A172 (cell line): Measurements from ENCODE around the gene EIF2AK3. TPM values are rescaled to one million over a fixed set of nuclear protein-coding genes. Genes with fewer than 3 reads are reported as not detected.

Source experiments
- DNase-seq: peaks from one replicate; pipeline ENCODE4 v3.0.0-alpha.2; 2015; ENCODE audit warnings: low spot score
- total RNA-seq: library from RNA; depleted of rRNA; stranded (reverse); fragments of >200 nt; shearing (Covaris generic); gene quantifications from 2 replicates; pipeline ENCODE4 v1.2.3, GENCODE V29; 2014; rRNA removed

EIF2AK3 gene
- total RNA-seq, 1 experiment from 2014 or later, result 17.6 TPM

- DNase-seq, result no peak
Measured at GRCh38 chr2:88542668-88543067, 84.6 kb downstream of the EIF2AK3 start.

GRCh38 chr2:88540346-88540745, 86.9 kb downstream of the EIF2AK3 start:
- DNase-seq, result peak; percentile 28

GRCh38 chr2:88538362-88538917, 88.8 kb downstream of the EIF2AK3 start:
- DNase-seq, result no peak

GRCh38 chr2:88537640-88538039, 89.6 kb downstream of the EIF2AK3 start:
- no peak for DNase-seq

GRCh38 chr2:88530081-88530480, 97.2 kb downstream of the EIF2AK3 start:
- no peak for DNase-seq

- DNase-seq, result peak; percentile 16
Measured at GRCh38 chr2:88521445-88522073, 105.7 kb downstream of the EIF2AK3 start.

- DNase-seq, result no peak
Measured at GRCh38 chr2:88517759-88518201, 109.5 kb downstream of the EIF2AK3 start.

Other genes with a start within 250 kb of the EIF2AK3 start
- gene FOXI3, start 174.8 kb downstream of the EIF2AK3 start, total RNA-seq, result not detected in 2 replicates
- gene RPIA, start 64.2 kb upstream of the EIF2AK3 start, total RNA-seq, result 6.4 and 8.8 TPM in 2 replicates